K562 (cell line): ENCODE data around the gene DTD1. TPM values are rescaled to one million over a fixed set of nuclear protein-coding genes. Genes with fewer than 3 reads are reported as not detected.

Source experiments
- ATAC-seq: fragments of 200-7000 bp; cut with Tn5 transposase; 3 replicates; pipeline ENCODE4 v1.9.1; 2020; ENCODE audit warnings: moderate library complexity
- BruUV-seq: library from RNA; stranded (reverse); fragments of 400-500 nt; replicated peaks from 2 replicates; lab custom pipeline; 2021; lab: Mats Ljungman, UMichigan
- CTCF ChIA-PET: fragments of 300-600 bp; formaldehyde crosslinking; extraction: SDS; loops from one replicate; lab custom pipeline; 2021; ENCODE audit warnings: low intra/inter-chr PET ratio; lab: Yijun Ruan, JAX
- POLR2A ChIA-PET: fragments of 300-600, 350-650 bp; sonication (Branson Sonifier 250); formaldehyde crosslinking; extraction: SDS; loops from one replicate; lab custom pipeline; 2021; ENCODE audit warnings: antibody characterized with exemption, inconsistent platforms; lab: Yijun Ruan, JAX
- DNase-seq, 4 experiments: peaks; one replicate each; pipeline versions ENCODE4 v3.0.0 to v3.0.0-alpha.2; 2011 to 2018; ENCODE audit warnings: low spot score in 3 of 4, mixed read lengths in 3 of 4; ENCODE audit errors: extremely low read depth in 1 of 4
- FAIRE-seq: peaks from 2 replicates; lab custom pipeline; 2011; peaks lifted over from hg19 to GRCh38; lab: Jason Lieb, UNC
- H2AFZ ChIP-seq: 2 replicates; pipeline ENCODE4 v1.6.0; 2011; ENCODE audit warnings: low read depth, low read length, control low read depth, inconsistent platforms
- H3K27ac ChIP-seq: fragments of 200-600 bp; 3 replicates; pipeline ENCODE4 v1.8.0; 2011; ENCODE audit warnings: low read depth, mild to moderate bottlenecking, control low read depth, inconsistent platforms, low read length, moderate library complexity, mixed read lengths; ENCODE audit errors: extremely low read depth
- H3K27me3 ChIP-seq, 2 experiments: fragments of 300-600 bp in 1 of 2; 2 replicates in 1 of 2; 3 replicates in 1 of 2; pipeline versions ENCODE4 v1.6.0 to v1.8.0; 2011; ENCODE audit warnings: inconsistent platforms in 2 of 2, low read length in 2 of 2, mild to moderate bottlenecking in 1 of 2, mixed read lengths in 1 of 2, moderate library complexity in 1 of 2; ENCODE audit not compliant: control insufficient read depth in 2 of 2, insufficient read depth in 2 of 2
- H3K36me3 ChIP-seq: fragments of 300-600 bp; 3 replicates; pipeline ENCODE4 v1.8.0; 2011; ENCODE audit warnings: mild to moderate bottlenecking, low read length, inconsistent platforms; ENCODE audit not compliant: control insufficient read depth, insufficient read depth
- H3K4me1 ChIP-seq, 2 experiments: fragments of 200-600 bp in 1 of 2; replicated peaks in 1 of 2; 2 replicates in 1 of 2; 3 replicates in 1 of 2; pipeline versions ENCODE4 v1.5.1 to v1.8.0; 2011; ENCODE audit warnings: inconsistent platforms in 2 of 2, low read length in 2 of 2, mild to moderate bottlenecking in 1 of 2, mixed read lengths in 1 of 2, moderate library complexity in 1 of 2; ENCODE audit not compliant: control insufficient read depth in 2 of 2, insufficient read depth in 2 of 2
- H3K4me2 ChIP-seq: 2 replicates; pipeline ENCODE4 v1.6.1; 2011; ENCODE audit warnings: low read length, control low read depth, inconsistent platforms, mixed read lengths; ENCODE audit not compliant: insufficient read depth
- H3K4me3 ChIP-seq: fragments of 200-600 bp; sonication (generic), shearing (Covaris generic); 2 replicates; pipeline ENCODE4 v1.5.1; 2016; ENCODE audit warnings: control low read depth, inconsistent platforms
- H3K79me2 ChIP-seq: fragments of 200-600 bp; 3 replicates; pipeline ENCODE4 v1.8.0; 2011; ENCODE audit warnings: low read length, inconsistent platforms; ENCODE audit not compliant: control insufficient read depth, insufficient read depth
- H3K9ac ChIP-seq, 2 experiments: 2 replicates each; pipeline versions ENCODE4 v1.6.0 to v1.6.1; 2011; ENCODE audit warnings: low read depth in 2 of 2, low read length in 2 of 2, control low read depth in 1 of 2, inconsistent platforms in 1 of 2, mild to moderate bottlenecking in 1 of 2, mixed read lengths in 1 of 2; ENCODE audit not compliant: insufficient read depth in 1 of 2
- H3K9me1 ChIP-seq: one replicate; pipeline ENCODE4 v1.6.0; 2011; ENCODE audit warnings: inconsistent platforms, mild to moderate bottlenecking, low read length, moderate library complexity; ENCODE audit not compliant: control insufficient read depth, insufficient read depth
- H3K9me3 ChIP-seq: replicated peaks from 2 replicates; pipeline ENCODE4 v1.5.1; 2011; ENCODE audit warnings: low read depth, low read length, inconsistent platforms; ENCODE audit not compliant: control insufficient read depth, insufficient read depth
- H4K20me1 ChIP-seq: replicated peaks from 2 replicates; pipeline ENCODE4 v1.6.1; 2011; ENCODE audit warnings: low read length, inconsistent platforms, mixed read lengths; ENCODE audit not compliant: control insufficient read depth, insufficient read depth
- ARID3A ChIP-seq: IDR thresholded peaks from 2 replicates; pipeline ENCODE4 v1.6.1; 2012; ENCODE audit warnings: low read depth, low read length, improper control_type of control experiment, borderline replicate concordance
- MLX ChIP-seq, 2 experiments: fragments of 450-650 bp in 1 of 2; sonication (generic) in 1 of 2; formaldehyde crosslinking; conservative IDR thresholded peaks; 2 replicates each; pipeline versions ENCODE4 v1.4.0 to v1.8.1; 2020 to 2022; ENCODE audit warnings: mild to moderate bottlenecking in 1 of 2, missing genetic modification reagents in 1 of 2
- MNT ChIP-seq, 2 experiments: fragments of 450-650 bp; conservative IDR thresholded peaks; 2 replicates each; pipeline ENCODE4 v1.6.1; 2017; ENCODE audit warnings: mild to moderate bottlenecking in 2 of 2, moderate library complexity in 2 of 2
- PBX2 ChIP-seq, 2 experiments: IDR thresholded peaks in 1 of 2; conservative IDR thresholded peaks in 1 of 2; 2 replicates each; pipeline ENCODE4 v1.6.1; 2016; ENCODE audit warnings: low read depth in 2 of 2, mild to moderate bottlenecking in 1 of 2, missing compliant biosample characterization in 1 of 2, missing genetic modification characterization in 1 of 2, moderate library complexity in 1 of 2
- RUNX1 ChIP-seq: sonication (generic); IDR thresholded peaks from 2 replicates; pipeline ENCODE4 v1.6.1; 2016; ENCODE audit warnings: antibody characterized with exemption, low read depth
- STAT5A ChIP-seq: IDR thresholded peaks from 2 replicates; pipeline ENCODE4 v1.6.1; 2012; ENCODE audit warnings: low read length, inconsistent platforms, borderline replicate concordance
- TEAD4 ChIP-seq, 2 experiments: sonication (generic) in 1 of 2; formaldehyde crosslinking in 1 of 2; IDR thresholded peaks; 2 replicates each; pipeline versions ENCODE4 v1.6.1 to v1.8.0; 2012 to 2022; ENCODE audit warnings: borderline replicate concordance in 1 of 2, inconsistent platforms in 1 of 2, low read length in 1 of 2, mild to moderate bottlenecking in 1 of 2, missing genetic modification reagents in 1 of 2
- THRAP3 ChIP-seq: fragments of 450-650 bp; IDR thresholded peaks from 2 replicates; pipeline ENCODE4 v1.6.1; 2016; ENCODE audit warnings: mild to moderate bottlenecking, inconsistent platforms, borderline replicate concordance
- ZBTB8A ChIP-seq: fragments of 450-650 bp; IDR thresholded peaks from 2 replicates; pipeline ENCODE4 v1.6.1; 2018; ENCODE audit warnings: mild to moderate bottlenecking, moderate library complexity; ENCODE audit not compliant: partially characterized antibody
- ZNF224 ChIP-seq: sonication (generic); formaldehyde crosslinking; IDR thresholded peaks from 2 replicates; pipeline ENCODE4 v1.8.0; 2022; ENCODE audit warnings: mild to moderate bottlenecking, missing genetic modification reagents
- ZNF766 ChIP-seq: fragments of 200-800 bp; sonication (Bioruptor generic); conservative IDR thresholded peaks from 2 replicates; pipeline ENCODE4 v1.6.1; 2016; ENCODE audit warnings: missing genetic modification characterization, missing compliant biosample characterization
- WGBS: fragments of 100-300 bp; shearing (Covaris generic); methylation state at CpG from one replicate; pipeline ENCODE4 v1.1.6; 2016; ENCODE audit warnings: low coverage, mixed read lengths; ENCODE audit not compliant: insufficient coverage; ENCODE audit errors: missing lambda C conversion rate; 5-methylcytosine and 5-hydroxymethylcytosine counted together
- in situ Hi-C: fragments of 300-500 bp; cut with MboI; formaldehyde crosslinking; loops from 4 replicates; pipeline ENCODE4 v1.15.0; 2018; ENCODE audit warnings: inconsistent platforms, mixed read lengths
- intact Hi-C: fragments of 100-400 bp; cut with micrococcal nuclease; formaldehyde crosslinking; loops from 2 replicates; pipeline ENCODE4 v1.14.2; 2022
- polyA plus RNA-seq, 8 experiments: library from polyadenylated mRNA; depleted of rRNA in 4 of 8; stranded (reverse) in 5 of 8; unstranded in 3 of 8; fragments of >200 nt; fragmentation: Nextera tagmentation in 2 of 8; fragmentation: Illumina TruSeq in 1 of 8; extraction: Ambion mirVana in 2 of 8; extraction: Trizol in 1 of 8; gene quantifications; 2 replicates each; pipeline versions ENCODE4 v1.2.1 to v1.2.3, GENCODE V29; 2011 to 2014; ENCODE audit warnings: inconsistent platforms in 1 of 8, missing spikeins in 1 of 8
- total RNA-seq, 7 experiments: library from RNA; depleted of rRNA in 6 of 7; stranded (reverse); fragments of >200 nt in 6 of 7; fragmentation: Illumina TruSeq in 2 of 7; extraction: Trizol in 2 of 7; gene quantifications; 2 replicates each; pipeline versions ENCODE4 v1.2.1 to v1.2.3, GENCODE V29; 2011 to 2021; ENCODE audit warnings: low replicate concordance in 1 of 7

DTD1 gene
- total and polyA plus RNA-seq, 9 of the 15 experiments (the other 6 are each of a cell fraction or from before 2014, with no cell fraction given) = 5.7 to 28.6 (median 26.8) TPM

GRCh38 chr20:18684775-18685174 is 96.9 kb downstream of the DTD1 start:
- Histone ChIP-seq H3K27ac (no peak overlapping the region), H2AFZ (no peak overlapping the region), H3K4me2 (no peak overlapping the region), H4K20me1 (no peaks in the 10 kb centered on the region), H3K79me2 (no peaks in the 10 kb centered on the region), H3K9me3 (no peaks in the 10 kb centered on the region), H3K36me3 (no peaks in the 10 kb centered on the region), H3K4me1 (no peaks in the 10 kb centered on the region), H3K9me1 (no peaks in the 10 kb centered on the region), H3K27me3 (no peaks in the 10 kb centered on the region), H3K9ac (no peak overlapping the region), H3K4me3 (no peak overlapping the region)
- WGBS = 0% methylated on average over 2 of the region's 2 CpGs
- CTCF ChIA-PET = no interaction called here
- intact Hi-C loops = no loop called here
- DNase-seq = no peak
- no TSS peak for BruUV-seq
- no peak for ATAC-seq
- no peak for TF ChIP-seq MLX (CRISPR knock-in tag; conservative IDR thresholded peaks at IDR 0.05)
- no peak for TF ChIP-seq TEAD4 (IDR thresholded peaks at IDR 0.05; ENCODE audit: low read length)
- no peak for TF ChIP-seq TEAD4 (CRISPR knock-in tag; IDR thresholded peaks at IDR 0.05; ENCODE audit: borderline replicate concordance)
- TF ChIP-seq ZNF766 = no peak
- TF ChIP-seq STAT5A = no peak
- TF ChIP-seq ZNF224 = no peak
- TF ChIP-seq PBX2 (CRISPR knock-in tag; IDR thresholded peaks at IDR 0.05; ENCODE audit: low read depth) = no peak
- TF ChIP-seq PBX2 (tag; conservative IDR thresholded peaks at IDR 0.05; ENCODE audit: low read depth) = no peak
- no peak for TF ChIP-seq THRAP3
- no peak for TF ChIP-seq ARID3A
- no peak for TF ChIP-seq ZBTB8A
- TF ChIP-seq MNT (conservative IDR thresholded peaks at IDR 0.05) = no peak
- no peak for TF ChIP-seq RUNX1
- in situ Hi-C loops = no loop called here
- POLR2A ChIA-PET = interaction anchor here (1.3 kb wide), 1 partner anchor 19 kb away, joined by 4 read pairs; no protein-coding TSS in a partner anchor
- no peak for FAIRE-seq
